ENCODE data around the gene CIC.

Gene CIC

DNA sequence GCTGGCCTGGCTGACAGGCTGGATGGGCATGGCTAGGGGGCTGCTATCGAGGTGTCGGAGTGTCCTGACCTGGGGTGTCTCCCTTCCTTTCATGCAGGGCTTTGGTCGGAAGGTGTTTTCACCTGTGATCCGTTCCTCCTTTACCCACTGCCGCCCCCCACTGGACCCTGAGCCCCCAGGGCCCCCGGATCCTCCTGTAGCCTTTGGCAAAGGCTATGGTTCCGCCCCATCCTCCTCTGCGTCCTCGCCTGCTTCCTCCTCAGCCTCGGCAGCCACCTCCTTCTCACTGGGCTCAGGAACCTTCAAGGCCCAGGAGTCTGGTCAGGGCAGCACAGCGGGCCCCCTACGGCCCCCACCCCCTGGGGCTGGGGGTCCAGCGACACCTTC, 21.1 kb downstream of the CIC start:
- no peak for DNase-seq

DNA sequence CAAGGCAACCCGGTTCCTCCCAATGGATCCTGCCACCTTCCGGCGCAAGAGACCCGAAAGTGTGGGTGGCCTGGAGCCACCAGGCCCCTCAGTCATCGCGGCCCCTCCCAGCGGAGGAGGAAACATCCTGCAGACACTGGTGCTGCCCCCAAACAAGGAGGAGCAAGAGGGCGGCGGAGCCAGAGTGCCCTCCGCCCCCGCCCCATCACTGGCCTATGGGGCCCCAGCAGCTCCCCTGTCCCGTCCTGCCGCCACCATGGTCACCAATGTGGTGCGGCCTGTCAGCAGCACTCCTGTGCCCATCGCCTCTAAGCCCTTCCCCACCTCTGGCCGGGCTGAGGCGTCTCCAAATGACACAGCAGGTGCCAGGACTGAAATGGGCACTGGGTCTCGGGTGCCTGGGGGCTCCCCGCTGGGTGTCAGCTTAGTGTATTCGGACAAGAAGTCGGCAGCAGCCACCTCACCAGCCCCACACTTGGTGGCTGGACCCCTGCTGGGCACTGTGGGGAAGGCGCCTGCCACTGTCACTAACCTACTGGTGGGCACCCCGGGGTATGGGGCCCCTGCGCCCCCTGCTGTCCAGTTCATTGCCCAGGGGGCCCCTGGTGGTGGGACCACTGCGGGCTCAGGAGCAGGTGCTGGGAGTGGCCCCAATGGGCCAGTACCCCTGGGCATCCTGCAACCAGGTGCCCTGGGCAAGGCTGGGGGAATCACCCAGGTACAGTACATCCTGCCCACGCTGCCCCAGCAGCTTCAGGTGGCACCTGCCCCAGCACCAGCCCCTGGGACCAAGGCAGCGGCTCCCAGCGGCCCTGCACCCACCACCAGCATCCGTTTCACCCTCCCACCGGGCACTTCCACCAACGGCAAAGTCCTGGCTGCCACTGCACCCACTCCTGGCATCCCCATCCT, 21.7 kb downstream of the CIC start:
- DNase-seq = no peak

DNA sequence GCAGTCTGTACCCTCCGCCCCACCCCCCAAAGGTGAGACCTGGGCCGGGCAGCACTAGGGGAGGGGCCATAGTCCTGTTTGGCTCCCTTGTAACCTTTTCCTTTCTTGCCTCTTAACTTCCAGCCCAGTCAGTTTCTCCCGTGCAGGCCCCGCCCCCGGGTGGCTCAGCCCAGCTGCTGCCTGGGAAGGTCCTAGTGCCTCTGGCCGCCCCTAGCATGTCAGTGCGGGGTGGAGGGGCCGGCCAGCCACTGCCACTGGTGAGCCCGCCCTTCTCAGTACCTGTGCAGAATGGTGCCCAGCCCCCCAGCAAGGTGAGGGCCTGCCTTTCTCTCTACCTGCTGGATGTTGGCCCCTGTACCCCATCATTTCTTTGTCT, 22.4 kb downstream of the CIC start:
- no peak for DNase-seq

DNA sequence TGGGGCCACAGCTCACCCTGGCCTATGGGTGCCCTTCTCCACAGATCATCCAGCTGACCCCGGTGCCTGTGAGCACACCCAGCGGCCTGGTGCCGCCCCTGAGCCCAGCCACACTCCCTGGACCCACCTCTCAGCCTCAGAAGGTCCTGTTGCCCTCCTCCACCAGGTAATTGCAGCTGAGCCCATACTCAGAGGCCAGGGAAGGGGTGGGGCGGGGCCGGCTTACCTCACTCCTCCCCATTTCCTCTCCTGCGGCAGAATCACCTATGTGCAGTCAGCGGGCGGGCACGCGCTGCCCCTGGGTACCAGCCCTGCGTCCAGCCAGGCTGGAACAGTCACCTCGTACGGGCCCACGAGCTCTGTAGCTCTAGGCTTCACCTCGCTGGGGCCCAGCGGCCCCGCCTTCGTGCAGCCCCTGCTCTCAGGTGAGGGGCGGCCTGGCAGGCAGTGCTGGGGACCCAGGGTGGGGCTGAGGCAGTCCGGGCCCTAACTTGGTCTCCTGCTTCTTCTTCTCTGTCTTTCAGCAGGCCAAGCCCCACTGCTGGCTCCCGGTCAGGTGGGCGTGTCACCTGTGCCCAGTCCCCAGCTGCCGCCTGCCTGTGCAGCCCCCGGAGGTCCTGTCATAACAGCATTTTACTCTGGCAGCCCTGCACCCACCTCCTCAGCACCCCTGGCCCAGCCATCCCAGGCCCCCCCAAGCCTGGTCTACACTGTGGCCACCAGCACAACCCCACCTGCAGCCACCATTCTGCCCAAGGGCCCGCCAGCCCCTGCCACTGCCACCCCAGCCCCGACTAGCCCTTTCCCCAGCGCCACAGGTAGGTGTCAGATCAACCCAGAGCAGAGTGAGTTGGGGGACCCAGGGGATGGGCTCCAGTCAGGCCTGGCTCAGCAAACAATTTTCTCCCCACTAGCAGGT, 23.2 kb downstream of the CIC start:
- no peak for DNase-seq

DNA sequence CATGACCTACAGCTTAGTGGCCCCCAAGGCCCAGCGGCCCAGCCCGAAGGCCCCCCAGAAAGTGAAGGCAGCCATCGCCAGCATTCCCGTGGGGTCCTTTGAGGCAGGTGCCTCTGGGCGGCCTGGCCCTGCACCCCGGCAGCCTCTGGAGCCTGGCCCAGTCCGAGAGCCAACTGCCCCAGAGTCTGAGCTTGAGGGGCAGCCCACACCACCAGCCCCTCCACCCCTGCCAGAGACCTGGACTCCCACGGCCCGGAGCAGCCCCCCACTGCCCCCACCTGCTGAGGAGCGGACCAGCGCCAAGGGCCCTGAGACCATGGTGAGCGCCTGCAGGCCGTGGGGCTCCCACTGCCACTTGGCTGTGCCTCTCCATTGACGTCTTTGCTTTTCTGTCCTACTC, 23.9 kb downstream of the CIC start:
- DNase-seq = no peak

DNA sequence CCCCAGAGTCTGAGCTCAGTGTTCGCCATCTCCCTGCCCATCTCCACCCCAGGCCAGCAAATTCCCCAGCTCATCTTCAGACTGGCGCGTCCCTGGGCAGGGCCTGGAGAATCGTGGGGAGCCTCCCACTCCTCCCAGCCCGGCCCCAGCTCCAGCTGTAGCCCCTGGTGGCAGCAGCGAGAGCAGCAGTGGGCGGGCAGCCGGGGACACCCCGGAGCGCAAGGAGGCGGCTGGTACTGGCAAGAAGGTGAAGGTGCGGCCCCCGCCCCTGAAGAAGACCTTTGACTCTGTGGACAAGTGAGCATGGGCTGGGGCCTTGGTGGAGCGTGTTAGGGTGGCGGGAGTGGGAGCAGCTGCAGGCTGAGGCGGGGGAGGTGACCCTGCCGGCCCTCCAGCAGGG, 24.5 kb downstream of the CIC start:
- DNase-seq = no peak

DNA sequence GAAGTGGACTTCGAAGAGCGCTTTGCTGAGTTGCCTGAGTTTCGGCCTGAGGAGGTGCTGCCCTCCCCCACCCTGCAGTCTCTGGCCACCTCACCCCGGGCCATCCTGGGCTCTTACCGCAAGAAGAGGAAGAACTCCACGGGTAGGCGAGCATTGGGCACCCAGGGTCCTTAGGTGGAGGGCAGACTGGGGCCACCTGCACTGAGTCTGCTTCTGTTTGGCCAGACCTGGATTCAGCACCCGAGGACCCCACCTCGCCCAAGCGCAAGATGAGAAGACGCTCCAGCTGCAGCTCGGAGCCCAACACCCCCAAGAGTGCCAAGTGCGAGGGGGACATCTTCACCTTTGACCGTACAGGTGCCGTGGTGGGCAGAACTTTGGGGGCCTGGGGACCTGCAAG, 24.9 kb downstream of the CIC start:
- no peak for DNase-seq

DNA sequence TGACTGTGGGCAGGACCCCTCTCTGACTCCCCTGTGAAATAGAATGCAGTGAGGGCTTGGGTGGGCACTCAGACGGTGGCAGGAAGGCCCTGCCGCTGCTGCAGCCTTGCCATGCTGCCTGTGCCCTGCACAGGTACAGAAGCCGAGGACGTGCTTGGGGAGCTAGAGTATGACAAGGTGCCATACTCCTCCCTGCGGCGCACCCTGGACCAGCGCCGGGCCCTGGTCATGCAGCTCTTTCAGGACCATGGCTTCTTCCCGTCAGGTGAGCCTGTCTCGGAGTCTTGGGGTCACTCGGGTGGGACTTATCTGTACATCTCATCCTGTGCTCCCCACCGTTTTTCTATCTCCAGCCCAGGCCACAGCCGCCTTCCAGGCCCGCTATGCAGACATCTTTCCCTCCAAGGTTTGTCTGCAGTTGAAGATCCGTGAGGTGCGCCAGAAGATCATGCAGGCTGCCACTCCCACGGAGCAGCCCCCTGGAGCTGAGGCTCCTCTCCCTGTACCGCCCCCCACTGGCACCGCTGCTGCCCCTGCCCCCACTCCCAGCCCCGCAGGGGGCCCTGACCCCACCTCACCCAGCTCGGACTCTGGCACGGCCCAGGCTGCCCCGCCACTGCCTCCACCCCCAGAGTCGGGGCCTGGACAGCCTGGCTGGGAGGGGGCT, 25.6 kb downstream of the CIC start:
- no peak for DNase-seq

DNA sequence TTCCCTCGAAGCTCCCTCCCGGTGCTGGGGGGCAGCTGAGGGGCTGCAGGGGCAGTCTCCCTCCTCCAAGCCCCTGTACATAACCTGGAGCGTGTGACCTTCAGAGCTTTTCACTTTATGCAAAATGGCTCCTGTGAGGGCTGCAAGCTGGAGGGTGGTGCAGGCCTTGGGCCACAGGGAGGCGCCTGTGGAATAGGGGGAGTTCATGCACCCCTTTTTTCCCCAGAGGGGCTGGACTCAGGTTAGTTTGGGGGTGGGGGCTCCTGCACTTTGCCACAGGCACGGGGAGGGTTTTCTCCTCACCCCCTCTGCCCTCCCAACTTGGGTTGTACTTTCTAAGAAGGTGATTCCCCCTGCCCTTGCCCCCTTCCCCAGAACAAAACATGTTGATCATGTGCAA, 26.3 kb downstream of the CIC start:
- DNase-seq = no peak

DNA sequence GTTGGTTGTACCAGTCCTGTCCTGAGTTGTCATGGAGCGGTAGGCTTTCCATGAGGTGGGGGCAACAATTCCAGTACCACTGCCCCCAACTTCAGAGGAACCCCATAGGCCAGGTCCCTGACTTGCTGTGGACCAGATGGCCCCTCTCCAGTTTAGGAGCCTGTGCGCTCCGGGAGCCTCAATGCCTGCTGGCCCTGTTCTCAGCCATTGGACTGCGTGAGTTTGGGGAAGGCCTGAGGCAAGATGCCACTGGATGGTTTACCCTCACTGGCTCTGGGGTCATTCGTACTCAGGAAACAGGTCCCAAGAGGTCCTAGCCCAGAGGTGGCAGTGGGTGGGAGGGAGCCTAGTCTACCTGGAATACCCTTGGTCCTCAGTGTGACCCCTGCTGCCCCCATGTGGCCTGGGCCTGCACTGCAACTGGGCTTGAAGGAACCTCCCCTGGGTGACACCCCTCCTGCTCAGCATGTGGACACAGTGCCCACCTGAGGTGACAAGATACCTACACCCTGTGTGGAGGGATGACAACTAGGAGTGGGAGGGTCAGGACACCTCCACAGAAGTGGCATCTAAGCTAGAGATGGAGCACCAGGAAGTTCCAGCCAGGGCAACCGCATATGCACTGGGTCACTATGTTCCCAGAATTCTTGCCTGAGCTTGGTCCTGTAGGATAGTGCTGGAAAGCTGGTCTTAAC, 26.9 kb downstream of the CIC start:
- peak; percentile 64 to 69 for DNase-seq

DNA sequence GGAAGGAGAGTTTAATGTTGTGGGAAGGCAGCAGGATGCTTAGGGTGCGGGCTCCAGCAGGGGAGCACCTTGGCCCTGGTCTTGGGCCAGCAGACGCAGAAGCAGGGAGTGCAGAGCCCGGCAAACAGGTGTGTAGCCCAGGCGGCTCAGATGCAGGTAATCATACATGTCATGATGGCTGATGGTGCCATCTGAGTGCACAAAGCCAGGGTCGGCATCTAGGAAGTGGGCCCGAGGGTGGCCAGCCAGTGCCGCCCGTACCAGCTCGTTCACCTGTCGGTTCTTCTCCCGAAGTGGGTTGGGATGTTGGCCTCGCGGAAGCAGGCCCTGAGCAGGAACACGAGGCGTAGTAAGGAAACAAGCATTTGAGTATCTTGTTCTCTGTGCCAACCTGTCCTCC, 28.0 kb downstream of the CIC start:
- DNase-seq = no peak

DNA sequence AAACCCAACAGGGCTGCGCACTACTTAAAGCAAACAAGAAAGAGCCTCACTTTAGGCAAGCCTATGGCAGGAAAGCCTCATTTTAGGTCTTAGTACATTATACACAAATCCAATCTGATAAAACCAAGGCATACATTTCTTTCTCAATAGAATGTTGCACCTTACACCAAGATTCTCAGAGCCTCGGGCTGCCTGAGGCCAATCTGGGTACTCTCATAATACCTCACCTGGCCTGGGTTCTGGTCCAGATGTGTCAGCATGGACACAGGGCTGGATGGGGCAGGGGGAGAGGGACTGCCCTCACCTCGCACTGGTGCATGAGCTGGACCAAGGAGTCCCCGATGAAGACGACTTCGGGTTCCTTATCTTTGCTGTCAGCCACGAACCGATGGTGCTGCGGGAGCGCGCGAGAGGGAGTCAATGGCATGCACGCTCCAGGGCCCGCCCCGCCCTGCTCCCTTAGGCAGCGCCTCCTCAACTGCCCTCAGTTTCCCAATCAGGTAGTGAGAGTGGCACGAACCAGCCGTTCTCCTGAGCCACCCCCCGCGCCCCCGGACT, 32.7 kb downstream of the CIC start, which contains the start of gene PRR19:
PRR19 (plus strand) TSS at position 487 of the 558 bp plus-strand sequence. CDS start 7,453 bp downstream, outside the sequence.
- DNase-seq = no peak

DNA sequence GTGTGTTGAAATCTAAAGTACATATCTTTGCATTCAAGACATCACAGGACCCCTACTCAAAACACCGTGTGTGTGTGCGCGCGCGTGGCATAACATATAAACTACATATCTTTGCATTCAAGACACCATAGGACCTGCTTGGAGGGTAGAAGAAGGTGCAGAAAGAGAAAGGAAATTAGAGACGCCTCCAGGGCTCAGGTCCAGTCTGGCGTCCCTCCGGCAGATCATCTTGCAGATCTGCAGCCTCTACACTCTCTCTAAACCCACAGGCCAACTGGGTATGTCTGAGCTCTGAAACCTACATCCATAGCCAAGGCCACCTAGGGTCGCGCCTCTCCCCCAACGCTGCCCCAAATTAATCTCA, 34.0 kb downstream of the CIC start:
- no peak for DNase-seq

DNA sequence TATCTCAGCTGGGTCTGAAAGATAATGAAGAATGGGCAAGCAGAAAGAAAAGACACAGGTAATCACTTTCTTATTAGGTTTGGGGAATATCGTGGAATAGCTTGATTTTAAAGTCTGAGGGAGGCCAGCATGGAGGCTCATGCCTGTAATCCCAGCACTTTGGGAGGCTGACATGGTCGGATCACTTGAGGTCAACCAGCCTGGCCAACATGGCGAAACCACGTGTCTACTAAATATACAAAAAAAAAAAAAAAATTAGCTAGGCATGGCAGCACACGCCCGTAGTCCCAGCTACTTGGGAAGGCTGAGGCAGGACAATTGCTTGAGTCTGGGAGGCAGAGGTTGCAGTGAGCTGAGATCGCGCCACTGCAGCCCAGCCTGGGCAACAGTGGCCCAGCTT, 34.8 kb downstream of the CIC start:
- DNase-seq = no peak

DNA sequence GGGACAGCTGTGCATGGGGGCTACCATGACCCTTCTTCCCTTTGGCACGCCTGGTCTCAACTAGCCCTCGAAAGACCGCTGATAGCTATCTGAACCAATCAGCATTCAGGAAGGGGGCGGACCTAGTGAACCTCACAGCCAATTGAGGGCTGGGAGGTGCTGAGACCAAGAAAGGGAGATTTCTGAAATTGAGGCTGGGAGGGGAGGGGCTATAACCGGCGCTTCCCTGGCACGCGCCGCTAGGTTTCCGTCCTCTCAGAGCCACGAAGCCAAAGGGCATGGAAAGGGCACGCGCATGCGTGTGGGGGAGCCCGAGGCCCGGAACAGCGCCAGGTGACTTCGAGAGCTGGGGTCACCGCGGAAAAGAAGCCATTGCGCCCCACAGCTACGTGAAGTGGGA, 37.6 kb downstream of the CIC start:
- no peak for DNase-seq

DNA sequence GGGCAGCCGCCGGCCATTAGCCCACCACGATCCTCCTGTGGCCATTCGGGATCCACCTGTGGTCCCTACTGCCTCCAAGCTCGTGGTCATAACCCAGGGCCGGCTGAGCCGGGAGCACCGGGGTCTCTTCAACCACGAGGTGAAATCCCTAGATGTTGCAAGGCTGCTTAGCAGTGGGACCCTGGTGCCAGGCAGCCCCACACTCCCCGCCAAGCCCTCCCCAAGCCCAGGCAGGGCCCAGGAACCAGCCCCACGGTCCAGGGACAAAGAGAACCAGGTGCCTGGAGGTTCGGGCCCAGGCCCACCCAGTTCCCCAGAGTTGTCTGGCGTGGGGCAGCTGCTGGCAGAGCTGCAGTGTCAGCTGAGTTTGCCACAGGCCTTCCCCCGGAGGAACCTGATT, 40.6 kb downstream of the CIC start:
- no peak for DNase-seq

DNA sequence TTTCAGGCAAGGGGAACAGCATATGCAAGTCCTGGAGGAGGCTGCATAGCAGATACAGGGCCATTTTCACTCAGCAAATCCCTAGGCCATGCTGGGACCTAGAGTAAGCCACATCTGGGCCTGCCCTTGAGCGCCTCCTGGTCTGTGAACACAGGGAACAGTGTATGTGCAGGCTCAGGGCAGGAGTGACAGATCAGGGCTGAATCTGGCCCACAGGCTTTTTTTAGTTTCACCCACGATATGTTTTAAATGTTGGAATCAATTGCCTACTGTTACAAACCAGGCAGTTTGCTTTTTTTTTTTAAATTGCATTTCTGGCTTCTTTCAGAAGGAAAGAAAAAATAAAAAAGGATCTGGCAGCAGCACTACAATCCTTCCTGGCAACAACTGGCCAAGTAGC, 42.6 kb downstream of the CIC start:
- no peak for DNase-seq

DNA sequence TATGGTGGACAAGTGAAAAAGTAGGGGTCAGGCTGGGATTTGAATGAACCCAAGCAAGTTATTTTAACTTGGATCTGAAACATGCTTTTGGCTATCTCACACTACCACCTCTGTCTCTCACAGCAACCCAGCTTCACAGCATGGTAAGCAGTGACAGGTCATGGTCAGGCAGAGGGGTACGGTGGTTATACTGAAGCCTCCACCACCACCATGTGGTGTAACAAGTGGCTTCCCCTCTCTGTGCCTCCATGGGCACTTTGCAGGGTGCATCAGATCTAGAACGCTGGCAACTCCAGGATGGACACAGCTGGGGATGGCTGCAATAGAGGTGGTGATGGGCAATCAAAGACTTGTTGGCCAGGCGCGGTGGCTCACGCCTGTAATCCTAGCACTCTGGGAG, 43.3 kb downstream of the CIC start:
- DNase-seq = no peak

DNA sequence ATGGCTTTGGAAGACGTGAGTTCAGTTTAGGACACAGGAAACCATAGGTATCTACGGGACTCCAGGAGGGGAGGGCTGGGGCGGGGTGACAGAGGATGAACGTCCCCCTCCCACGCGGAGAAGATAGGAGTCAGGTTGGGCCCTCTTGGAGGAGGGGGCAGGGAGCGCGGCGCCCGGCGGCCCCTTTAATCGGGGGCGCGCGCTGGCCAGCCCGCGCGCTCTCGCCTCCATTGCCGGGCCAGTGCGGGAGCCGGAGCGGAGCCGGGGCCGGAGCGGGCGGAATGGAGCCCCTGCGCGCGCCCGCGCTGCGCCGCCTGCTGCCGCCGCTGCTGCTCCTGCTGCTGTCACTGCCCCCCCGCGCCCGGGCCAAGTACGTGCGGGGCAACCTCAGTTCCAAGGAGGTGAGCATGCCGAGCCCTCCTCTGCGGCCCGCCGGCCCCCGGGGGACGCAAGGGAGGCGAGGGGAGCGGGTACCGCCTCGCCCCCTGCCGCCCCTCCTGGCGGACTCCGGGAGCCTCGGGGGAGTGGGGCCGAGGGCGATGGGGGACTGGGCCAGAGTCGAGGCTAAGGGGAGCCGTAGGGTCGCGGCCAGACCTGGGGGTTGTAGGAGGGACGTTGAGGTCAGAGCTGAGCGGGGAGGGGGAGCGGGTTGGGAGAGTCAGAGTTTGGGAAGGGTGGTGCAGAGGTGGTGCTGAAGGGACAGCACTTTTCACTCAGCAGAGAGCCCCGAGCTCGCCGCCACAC, 44.2 kb downstream of the CIC start, which contains the start of gene TMEM145:
TMEM145 (plus strand) TSS at position 214 of the 744 bp plus-strand sequence; CDS start at position 282, 68 bp downstream.
- DNase-seq = peak in 1 of 2 donors; percentile 26

DNA sequence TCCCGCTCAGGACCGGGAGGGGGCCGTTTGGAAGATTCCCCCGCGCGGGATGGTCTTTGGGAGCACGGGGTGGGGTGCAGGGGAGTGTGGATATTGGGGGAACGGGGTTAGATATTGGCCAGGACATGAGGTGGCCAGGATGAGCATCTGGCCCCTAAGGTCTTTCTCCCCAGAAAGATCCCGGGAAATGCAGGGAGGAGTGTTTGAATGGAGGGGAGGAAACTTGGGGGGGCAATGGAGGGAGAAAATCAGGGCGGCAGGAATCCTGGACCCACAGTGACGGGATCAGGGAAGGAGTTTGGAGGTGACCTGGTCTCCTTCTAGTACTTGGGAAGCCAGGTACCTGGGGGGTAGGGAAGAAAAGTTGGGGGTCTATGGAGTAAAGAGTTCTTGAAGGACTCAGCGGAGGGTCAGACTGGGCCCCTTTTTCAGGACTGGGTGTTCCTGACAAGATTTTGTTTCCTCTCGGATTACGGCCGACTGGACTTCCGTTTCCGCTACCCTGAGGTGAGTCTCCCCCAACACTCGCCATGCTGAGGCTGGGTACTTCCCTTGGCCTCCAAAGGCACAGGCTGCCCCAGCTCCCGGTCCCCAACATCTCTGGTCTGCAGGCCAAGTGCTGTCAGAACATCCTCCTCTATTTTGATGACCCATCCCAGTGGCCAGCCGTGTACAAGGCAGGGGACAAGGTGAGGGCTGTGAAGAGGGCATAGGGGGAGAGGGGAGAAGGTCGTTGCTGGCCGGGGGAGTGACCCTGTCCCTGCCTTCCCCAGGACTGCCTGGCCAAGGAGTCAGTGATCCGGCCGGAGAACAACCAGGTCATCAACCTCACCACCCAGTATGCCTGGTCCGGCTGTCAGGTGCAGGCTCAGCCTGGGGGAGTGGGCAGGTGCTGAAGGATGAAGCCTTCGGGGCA, 45.0 kb downstream of the CIC start:
- no peak for DNase-seq
